HEK293 (cell line): Measurements from ENCODE around the gene CCSER2.

ENCODE experiments used
- TCF7L2 ChIP-seq: IDR thresholded peaks from 2 replicates; pipeline ENCODE4 v1.6.1; 2011; ENCODE audit warnings: low read depth, mild to moderate bottlenecking, inconsistent platforms, low read length, moderate library complexity, borderline replicate concordance
- YY1 ChIP-seq: fragments of 450-650 bp; formaldehyde crosslinking; IDR thresholded peaks from 2 replicates; pipeline ENCODE4 v1.5.1; 2018; ENCODE audit warnings: missing biosample characterization, missing genetic modification characterization
- ZFP3 ChIP-seq: fragments of 450-650 bp; formaldehyde crosslinking; IDR thresholded peaks from 2 replicates; pipeline ENCODE4 v1.5.1; 2016; ENCODE audit warnings: low read depth, missing biosample characterization, missing genetic modification characterization
- ZNF530 ChIP-seq: fragments of 450-650 bp; formaldehyde crosslinking; IDR thresholded peaks from 2 replicates; pipeline ENCODE4 v1.5.1; 2016; ENCODE audit warnings: low read depth, missing biosample characterization, missing genetic modification characterization
- ZNF560 ChIP-seq: fragments of 450-650 bp; formaldehyde crosslinking; IDR thresholded peaks from 2 replicates; pipeline ENCODE4 v1.5.1; 2017; ENCODE audit warnings: missing biosample characterization, missing genetic modification characterization, borderline replicate concordance
- ZNF677 ChIP-seq: fragments of 450-650 bp; IDR thresholded peaks from 2 replicates; pipeline ENCODE4 v1.5.0; 2018; ENCODE audit warnings: missing biosample characterization, mild to moderate bottlenecking, missing genetic modification characterization, moderate library complexity
- TF ChIP-seq, protein P1 (sequence below): fragments of 450-650 bp; formaldehyde crosslinking; IDR thresholded peaks from 2 replicates; pipeline ENCODE4 v1.5.1; 2016; ENCODE audit warnings: missing biosample characterization, missing genetic modification characterization, borderline replicate concordance
- TF ChIP-seq, protein P2 (sequence below): fragments of 450-650 bp; formaldehyde crosslinking; IDR thresholded peaks from 2 replicates; pipeline ENCODE4 v1.5.1; 2016; ENCODE audit warnings: missing biosample characterization, missing genetic modification characterization

DNA sequence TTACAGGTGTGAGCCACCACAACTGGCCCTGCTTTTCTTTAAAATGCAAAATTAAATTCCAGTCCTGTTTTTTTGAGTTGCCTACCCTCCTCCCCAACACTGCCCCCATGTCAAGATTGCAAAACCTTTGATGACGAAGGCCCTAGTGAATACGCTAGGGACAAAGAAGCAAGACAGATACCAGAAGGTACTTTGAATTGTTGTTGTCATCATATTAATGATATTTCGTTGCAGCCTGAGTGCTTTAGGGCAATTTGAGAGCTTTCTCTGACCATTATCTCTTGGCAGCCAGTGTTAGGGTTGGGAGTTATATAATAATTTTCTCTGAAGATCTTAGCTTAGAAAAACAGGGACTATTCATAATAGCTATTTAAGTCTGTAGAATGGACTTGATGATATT, 7.1 kb downstream of the CCSER2 start:
- TF ChIP-seq ZNF677 (tag by site-specific recombination) (no peak), ZNF560 (tag by site-specific recombination) (no peak), ZNF530 (tag by site-specific recombination) (no peak), TCF7L2 (no peak), YY1 (tag by site-specific recombination) (no peak), ZFP3 (tag by site-specific recombination) (no peak)
- TF ChIP-seq, protein P1, sequence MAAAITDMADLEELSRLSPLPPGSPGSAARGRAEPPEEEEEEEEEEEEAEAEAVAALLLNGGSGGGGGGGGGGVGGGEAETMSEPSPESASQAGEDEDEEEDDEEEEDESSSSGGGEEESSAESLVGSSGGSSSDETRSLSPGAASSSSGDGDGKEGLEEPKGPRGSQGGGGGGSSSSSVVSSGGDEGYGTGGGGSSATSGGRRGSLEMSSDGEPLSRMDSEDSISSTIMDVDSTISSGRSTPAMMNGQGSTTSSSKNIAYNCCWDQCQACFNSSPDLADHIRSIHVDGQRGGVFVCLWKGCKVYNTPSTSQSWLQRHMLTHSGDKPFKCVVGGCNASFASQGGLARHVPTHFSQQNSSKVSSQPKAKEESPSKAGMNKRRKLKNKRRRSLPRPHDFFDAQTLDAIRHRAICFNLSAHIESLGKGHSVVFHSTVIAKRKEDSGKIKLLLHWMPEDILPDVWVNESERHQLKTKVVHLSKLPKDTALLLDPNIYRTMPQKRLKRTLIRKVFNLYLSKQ (tag by site-specific recombination): no peak
- TF ChIP-seq, protein P2, sequence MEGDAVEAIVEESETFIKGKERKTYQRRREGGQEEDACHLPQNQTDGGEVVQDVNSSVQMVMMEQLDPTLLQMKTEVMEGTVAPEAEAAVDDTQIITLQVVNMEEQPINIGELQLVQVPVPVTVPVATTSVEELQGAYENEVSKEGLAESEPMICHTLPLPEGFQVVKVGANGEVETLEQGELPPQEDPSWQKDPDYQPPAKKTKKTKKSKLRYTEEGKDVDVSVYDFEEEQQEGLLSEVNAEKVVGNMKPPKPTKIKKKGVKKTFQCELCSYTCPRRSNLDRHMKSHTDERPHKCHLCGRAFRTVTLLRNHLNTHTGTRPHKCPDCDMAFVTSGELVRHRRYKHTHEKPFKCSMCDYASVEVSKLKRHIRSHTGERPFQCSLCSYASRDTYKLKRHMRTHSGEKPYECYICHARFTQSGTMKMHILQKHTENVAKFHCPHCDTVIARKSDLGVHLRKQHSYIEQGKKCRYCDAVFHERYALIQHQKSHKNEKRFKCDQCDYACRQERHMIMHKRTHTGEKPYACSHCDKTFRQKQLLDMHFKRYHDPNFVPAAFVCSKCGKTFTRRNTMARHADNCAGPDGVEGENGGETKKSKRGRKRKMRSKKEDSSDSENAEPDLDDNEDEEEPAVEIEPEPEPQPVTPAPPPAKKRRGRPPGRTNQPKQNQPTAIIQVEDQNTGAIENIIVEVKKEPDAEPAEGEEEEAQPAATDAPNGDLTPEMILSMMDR (tag by site-specific recombination): no peak
